ENCODE data around the gene TEX264.

TEX264 gene

DNA sequence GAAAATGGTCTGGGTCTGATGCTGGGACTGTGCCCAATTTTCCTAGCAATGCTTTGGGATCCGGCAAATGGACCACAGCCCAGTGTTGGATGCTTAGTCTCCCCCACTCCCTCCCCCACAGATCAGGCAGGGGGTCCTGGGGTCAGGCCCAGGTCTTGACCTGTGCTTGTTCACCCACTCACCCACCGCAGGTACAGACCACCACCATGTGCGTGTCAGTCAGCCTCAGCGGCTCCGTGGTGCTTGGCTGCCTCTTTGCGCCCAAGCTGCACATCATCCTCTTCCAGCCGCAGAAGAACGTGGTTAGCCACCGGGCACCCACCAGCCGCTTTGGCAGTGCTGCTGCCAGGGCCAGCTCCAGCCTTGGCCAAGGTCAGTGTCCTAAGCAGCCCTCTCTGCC is 46.4 kb downstream of the TEX264 start:
- TF ChIP-seq, protein P1, sequence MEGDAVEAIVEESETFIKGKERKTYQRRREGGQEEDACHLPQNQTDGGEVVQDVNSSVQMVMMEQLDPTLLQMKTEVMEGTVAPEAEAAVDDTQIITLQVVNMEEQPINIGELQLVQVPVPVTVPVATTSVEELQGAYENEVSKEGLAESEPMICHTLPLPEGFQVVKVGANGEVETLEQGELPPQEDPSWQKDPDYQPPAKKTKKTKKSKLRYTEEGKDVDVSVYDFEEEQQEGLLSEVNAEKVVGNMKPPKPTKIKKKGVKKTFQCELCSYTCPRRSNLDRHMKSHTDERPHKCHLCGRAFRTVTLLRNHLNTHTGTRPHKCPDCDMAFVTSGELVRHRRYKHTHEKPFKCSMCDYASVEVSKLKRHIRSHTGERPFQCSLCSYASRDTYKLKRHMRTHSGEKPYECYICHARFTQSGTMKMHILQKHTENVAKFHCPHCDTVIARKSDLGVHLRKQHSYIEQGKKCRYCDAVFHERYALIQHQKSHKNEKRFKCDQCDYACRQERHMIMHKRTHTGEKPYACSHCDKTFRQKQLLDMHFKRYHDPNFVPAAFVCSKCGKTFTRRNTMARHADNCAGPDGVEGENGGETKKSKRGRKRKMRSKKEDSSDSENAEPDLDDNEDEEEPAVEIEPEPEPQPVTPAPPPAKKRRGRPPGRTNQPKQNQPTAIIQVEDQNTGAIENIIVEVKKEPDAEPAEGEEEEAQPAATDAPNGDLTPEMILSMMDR (IDR thresholded peaks at IDR 0.05; ENCODE audit: low read depth, low read length): no peak
- Histone ChIP-seq H3K4me3 (ENCODE audit: low read depth, low read length) (no peak overlapping the region), H3K9me3 (ENCODE audit: severe bottlenecking) (no peaks in the 10 kb centered on the region), H3K27me3 (ENCODE audit: insufficient read depth, low read depth, severe bottlenecking) (no peaks in the 10 kb centered on the region), H3K36me3 (peaks cover 53% of the 10 kb centered on the region), H3K27ac (peak overlapping the region; percentile 83)
- DNase-seq: no peak

DNA sequence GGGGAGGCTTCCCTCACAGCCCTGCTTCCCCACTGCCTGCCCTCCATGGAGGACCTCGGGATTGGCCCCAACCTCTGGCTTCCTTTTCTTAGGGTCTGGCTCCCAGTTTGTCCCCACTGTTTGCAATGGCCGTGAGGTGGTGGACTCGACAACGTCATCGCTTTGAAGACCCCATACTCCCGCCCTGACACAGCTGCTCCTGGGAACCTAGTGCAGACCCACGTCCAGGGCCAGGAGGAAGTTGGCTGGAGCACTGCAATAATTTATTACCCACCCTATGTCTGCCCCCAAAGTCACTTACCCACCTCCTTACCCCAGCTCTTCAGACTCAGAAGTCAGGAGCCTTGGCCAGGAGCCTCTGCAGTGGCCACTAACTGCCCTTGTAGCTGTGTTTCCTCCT is 46.9 kb downstream of the TEX264 start:
- DNase-seq: no peak

GRCh38 chr3:51718547-51719409 is 47.7 kb downstream of the TEX264 start:
- Histone ChIP-seq H3K36me3 (peaks cover 39% of the 10 kb centered on the region), H3K9me3 (ENCODE audit: severe bottlenecking) (no peaks in the 10 kb centered on the region), H3K27ac (peak overlapping the region; percentile 83), H3K27me3 (ENCODE audit: insufficient read depth, low read depth, severe bottlenecking) (no peaks in the 10 kb centered on the region), H3K4me3 (ENCODE audit: low read depth, low read length) (no peak overlapping the region)
- DNase-seq: peak; percentile 96
- TF ChIP-seq, protein P1 (IDR thresholded peaks at IDR 0.05; ENCODE audit: low read depth, low read length): peak; percentile 99

More for the DNA sequence above, 46.9 kb downstream of the TEX264 start:
- TF ChIP-seq, protein P1 (IDR thresholded peaks at IDR 0.05; ENCODE audit: low read depth, low read length): no peak
- no peaks in the 10 kb centered on the region for H3K27me3 ChIP-seq (ENCODE audit: insufficient read depth, low read depth, severe bottlenecking)
- peaks cover 48% of the 10 kb centered on the region for H3K36me3 ChIP-seq
- peak overlapping the region; percentile 83 for H3K27ac ChIP-seq
- H3K9me3 ChIP-seq (ENCODE audit: severe bottlenecking): no peaks in the 10 kb centered on the region
- H3K4me3 ChIP-seq (ENCODE audit: low read depth, low read length): no peak overlapping the region

GRCh38 chr3:51719410-51720025 is 48.5 kb downstream of the TEX264 start:
- H3K4me3 ChIP-seq (ENCODE audit: low read depth, low read length): no peak overlapping the region
- H3K27me3 ChIP-seq (ENCODE audit: insufficient read depth, low read depth, severe bottlenecking): no peaks in the 10 kb centered on the region
- DNase-seq: no peak
- H3K9me3 ChIP-seq (ENCODE audit: severe bottlenecking): no peaks in the 10 kb centered on the region
- H3K36me3 ChIP-seq: peaks cover 34% of the 10 kb centered on the region
- TF ChIP-seq, protein P1 (IDR thresholded peaks at IDR 0.05; ENCODE audit: low read depth, low read length): peak; percentile 47; the same call in 1 of the 2 replicates
- peak overlapping the region; percentile 83 for H3K27ac ChIP-seq

DNA sequence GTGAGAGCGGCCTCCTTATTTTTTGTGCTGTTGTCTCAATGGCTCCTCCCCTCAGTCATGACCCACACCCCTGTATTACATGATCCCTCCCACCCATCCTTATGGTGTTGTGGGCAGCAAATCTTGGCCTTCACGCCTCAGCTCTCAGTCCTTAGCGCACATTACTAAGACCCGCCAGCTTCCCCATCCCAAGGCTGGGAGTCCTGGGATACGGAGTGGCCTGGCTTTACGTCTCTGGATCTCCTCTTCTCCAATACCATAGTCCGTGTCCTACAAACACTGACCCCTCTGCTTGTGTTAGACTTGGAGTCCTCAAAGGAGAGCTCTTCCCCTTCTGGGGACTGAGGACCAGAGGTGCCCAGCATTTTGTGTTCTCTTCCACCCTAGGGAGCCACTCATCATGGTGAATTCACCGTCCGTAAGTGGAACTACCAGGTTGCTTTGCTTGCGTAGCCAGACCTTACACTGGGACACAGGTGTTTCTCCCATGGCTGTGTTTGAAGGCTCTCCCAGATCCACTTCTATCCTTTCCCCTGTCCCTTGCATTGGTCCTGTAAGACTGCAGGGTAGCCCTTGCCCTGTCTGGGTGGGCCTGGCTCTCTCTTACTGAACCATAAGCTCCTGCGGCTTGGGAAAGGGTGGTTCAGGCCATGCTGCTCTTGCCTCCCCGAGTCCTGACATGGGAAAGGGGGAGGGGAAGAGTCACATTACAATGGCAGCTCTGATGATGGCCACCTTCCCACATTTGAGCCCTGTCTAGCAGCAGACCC is 49.4 kb downstream of the TEX264 start:
- TF ChIP-seq, protein P1 (IDR thresholded peaks at IDR 0.05; ENCODE audit: low read depth, low read length): no peak
- H3K27me3 ChIP-seq (ENCODE audit: insufficient read depth, low read depth, severe bottlenecking): no peaks in the 10 kb centered on the region
- no peaks in the 10 kb centered on the region for H3K9me3 ChIP-seq (ENCODE audit: severe bottlenecking)
- H3K27ac ChIP-seq: no peak overlapping the region
- H3K4me3 ChIP-seq (ENCODE audit: low read depth, low read length): no peak overlapping the region
- DNase-seq: no peak
- peaks cover 27% of the 10 kb centered on the region for H3K36me3 ChIP-seq
